SK-N-MC (cell line): ENCODE data around the gene ARIH2.

Source experiments
- DNase-seq: peaks from one replicate; pipeline ENCODE4 v3.0.0-alpha.2; 2011; ENCODE audit warnings: low read depth, low spot score
- H3K27ac ChIP-seq: fragments of 200-600 bp; sonication (generic); 2 replicates; pipeline ENCODE4 v1.5.1; 2016; ENCODE audit warnings: mixed run types
- H3K36me3 ChIP-seq: fragments of 200-600 bp; sonication (generic); 2 replicates; pipeline ENCODE4 v1.6.1; 2017; ENCODE audit warnings: antibody characterized with exemption, low read length, mixed read lengths; ENCODE audit not compliant: insufficient read depth
- H3K4me3 ChIP-seq: fragments of 200-600 bp; sonication (generic); 2 replicates; pipeline ENCODE4 v1.5.1; 2016
- H3K9ac ChIP-seq: fragments of 200-600 bp; sonication (generic); 2 replicates; pipeline ENCODE4 v1.8.0; 2017; ENCODE audit warnings: mixed run types, mixed read lengths; ENCODE audit not compliant: insufficient read length
- H3K9me3 ChIP-seq: fragments of 200-600 bp; sonication (generic); 2 replicates; pipeline ENCODE4 v1.6.1; 2017; ENCODE audit warnings: low read depth, mild to moderate bottlenecking, antibody characterized with exemption, low read length, moderate library complexity, mixed read lengths
- EZH2 ChIP-seq: fragments of 200-600 bp; sonication (generic); IDR thresholded peaks from one replicate; pipeline ENCODE4 v1.6.1; 2017; ENCODE audit warnings: antibody characterized with exemption
- FOXP2 ChIP-seq: optimal IDR thresholded peaks from 2 replicates; pipeline ENCODE3; 2011; ENCODE audit warnings: mild to moderate bottlenecking, moderate library complexity; ENCODE audit not compliant: insufficient read depth; ENCODE audit errors: extremely low read length, control extremely low read depth
- POLR2AphosphoS5 ChIP-seq: IDR thresholded peaks from 2 replicates; pipeline ENCODE4 v1.6.1; 2012; ENCODE audit warnings: mild to moderate bottlenecking, low read depth, low read length, borderline replicate concordance

Gene ARIH2

DNA sequence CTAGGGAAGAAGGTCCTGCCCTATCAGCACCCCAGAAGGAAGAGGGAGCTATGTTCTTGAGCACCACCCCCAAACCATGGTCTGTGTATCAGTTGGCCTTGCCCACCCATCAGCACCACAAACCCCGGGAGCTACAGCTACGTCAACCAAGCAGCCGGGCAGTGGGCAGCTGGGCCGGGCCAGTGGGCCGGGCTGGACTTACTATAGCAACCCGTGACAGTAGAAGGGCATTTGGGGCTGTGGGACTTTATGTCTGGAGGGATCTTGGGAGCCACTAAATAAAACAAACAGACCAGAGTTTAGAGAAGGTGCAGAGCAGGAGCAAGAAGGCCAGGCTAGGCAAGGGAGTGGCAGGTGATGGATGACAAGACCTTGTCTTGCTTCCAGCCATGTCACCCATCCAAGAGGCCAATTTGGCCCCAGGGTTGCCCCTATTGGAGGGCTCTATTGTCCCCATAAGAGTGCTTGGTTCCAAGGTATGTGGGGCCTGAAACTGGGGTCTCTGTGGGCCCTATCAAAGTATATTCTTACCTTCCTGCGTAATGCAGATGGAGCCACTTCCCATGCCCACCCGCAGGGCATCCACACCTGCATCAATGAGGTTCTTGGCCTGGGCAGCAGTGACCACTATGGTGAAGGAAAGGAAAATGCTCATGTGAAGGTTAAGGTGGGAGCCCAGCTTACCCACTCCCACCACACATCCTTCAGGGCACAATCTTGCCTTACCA lies 107.3 kb downstream of the ARIH2 start:
- Histone ChIP-seq H3K27ac (no peak overlapping the region), H3K4me3 (no peak overlapping the region), H3K9ac (no peak overlapping the region), H3K36me3 (peaks cover 37% of the 10 kb centered on the region; the same call in 1 of the 2 replicates), H3K9me3 (no peaks in the 10 kb centered on the region)
- no peak for DNase-seq
- no peak for TF ChIP-seq EZH2
- no peak for TF ChIP-seq FOXP2
- no peak; the same call in none of the 2 replicates for TF ChIP-seq POLR2AphosphoS5

DNA sequence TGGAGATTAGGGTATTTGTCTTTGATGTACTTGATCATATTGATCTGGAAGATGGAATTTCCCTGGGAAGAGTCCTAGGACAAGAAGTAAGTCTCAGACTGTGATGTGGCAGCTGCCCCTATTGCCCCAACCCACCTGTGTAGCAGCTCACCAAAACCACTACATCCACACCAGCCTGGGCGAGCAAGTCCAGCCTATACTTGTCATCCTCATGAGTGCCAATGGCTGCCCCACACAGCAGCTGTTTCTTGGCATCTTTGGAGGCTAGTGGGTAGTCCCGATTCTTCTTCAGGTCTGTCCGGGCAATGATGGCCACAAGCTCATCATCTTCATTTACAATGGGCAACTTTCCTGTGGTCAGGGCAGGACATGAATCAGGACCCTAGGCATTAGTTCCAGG lies 107.9 kb downstream of the ARIH2 start:
- TF ChIP-seq FOXP2 (no peak), EZH2 (no peak), POLR2AphosphoS5 (no peak; the same call in 1 of the 2 replicates)
- Histone ChIP-seq H3K27ac (no peak overlapping the region), H3K4me3 (no peak overlapping the region), H3K9me3 (no peaks in the 10 kb centered on the region), H3K9ac (no peak overlapping the region), H3K36me3 (peaks cover 40% of the 10 kb centered on the region; the same call in 1 of the 2 replicates)
- no peak for DNase-seq

- no peaks in the 10 kb centered on the region for H3K9me3 ChIP-seq
- H3K36me3 ChIP-seq, result peaks cover 51% of the 10 kb centered on the region; the same call in 1 of the 2 replicates
- H3K4me3 ChIP-seq, result peak overlapping the region; percentile 87; the same call in 1 of the 2 replicates
- no peak overlapping the region for H3K27ac ChIP-seq
- H3K9ac ChIP-seq, result no peak overlapping the region
- no peak for DNase-seq
- TF ChIP-seq POLR2AphosphoS5 (no peak), FOXP2 (no peak), EZH2 (no peak)
Measured at GRCh38 chr3:49027634-49028033, 109.0 kb downstream of the ARIH2 start.

DNA sequence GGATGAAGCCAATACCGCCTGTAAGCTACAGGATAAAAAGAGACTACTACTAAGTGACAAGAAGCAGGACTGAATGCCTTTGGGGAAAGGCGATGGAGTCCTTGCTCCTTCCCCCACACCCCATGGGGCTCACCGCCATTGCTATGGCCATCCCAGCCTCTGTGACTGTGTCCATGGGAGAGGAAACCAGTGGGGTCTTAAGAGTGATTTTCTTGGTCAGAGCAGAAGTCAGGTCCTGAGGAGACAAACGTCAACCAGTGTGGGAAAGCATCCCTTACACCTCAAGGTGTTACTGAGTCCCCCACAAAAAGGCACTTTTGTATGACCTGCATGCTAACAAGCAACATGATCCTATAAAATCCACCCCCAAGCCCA lies 109.6 kb downstream of the ARIH2 start:
- no peaks in the 10 kb centered on the region for H3K9me3 ChIP-seq
- DNase-seq, result no peak
- no peak overlapping the region for H3K27ac ChIP-seq
- H3K4me3 ChIP-seq, result peak overlapping the region; percentile 87
- peaks cover 56% of the 10 kb centered on the region; the same call in 1 of the 2 replicates for H3K36me3 ChIP-seq
- TF ChIP-seq FOXP2 (no peak), POLR2AphosphoS5 (no peak), EZH2 (no peak)
- peak overlapping the region; percentile 94 for H3K9ac ChIP-seq

DNA sequence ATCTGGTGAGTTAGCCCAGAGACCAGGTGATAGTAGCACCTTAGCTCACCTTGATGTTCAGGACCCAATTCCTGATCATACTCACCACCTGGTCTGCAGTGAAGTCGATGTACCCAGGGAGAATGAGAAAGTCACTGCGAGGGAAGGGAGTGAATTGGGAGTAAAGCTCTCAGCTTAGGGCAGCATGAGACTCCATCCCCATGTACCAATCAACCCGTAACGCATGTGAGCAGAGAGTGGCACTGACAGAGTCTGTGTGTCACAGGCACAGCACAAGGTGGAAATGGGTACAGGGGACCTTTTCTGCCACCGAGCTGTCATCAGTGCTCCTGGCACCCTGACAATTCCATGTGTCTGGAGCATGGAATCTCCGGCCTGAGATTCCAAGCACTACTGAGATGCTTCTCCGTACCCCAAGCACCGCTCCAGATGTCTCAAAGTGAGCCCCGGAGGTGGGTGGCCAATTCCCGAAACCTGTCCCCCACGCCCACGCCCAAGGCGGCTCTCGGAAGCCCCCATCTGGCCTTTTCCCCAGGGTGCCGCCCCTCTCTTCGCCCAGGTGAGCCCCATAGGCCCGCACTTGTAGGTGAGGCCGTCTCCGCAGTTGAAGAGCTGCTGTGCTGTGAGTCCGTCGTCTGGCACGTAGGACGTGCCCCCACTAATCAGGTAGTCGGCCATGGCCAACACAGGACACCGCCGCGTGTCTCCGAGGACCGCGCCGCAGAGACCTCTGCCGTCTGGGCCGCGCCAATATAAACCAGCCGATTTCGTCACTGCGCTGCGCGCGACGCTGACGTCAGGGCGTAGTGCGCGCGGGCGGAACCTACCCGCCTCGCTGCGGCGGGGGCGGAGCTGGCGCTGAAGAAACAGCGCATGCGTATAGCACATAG lies 110.3 kb downstream of the ARIH2 start, which contains the start of gene IMPDH2:
Gene IMPDH2, minus strand, starts transcription at position 726 of the 890 bp plus-strand sequence. Its CDS starts 48 bp downstream, at position 678.
- Histone ChIP-seq H3K36me3 (peaks cover 55% of the 10 kb centered on the region; the same call in 1 of the 2 replicates), H3K9me3 (no peaks in the 10 kb centered on the region), H3K27ac (peak within 1 kb of the TSS; percentile 84), H3K9ac (peak within 1 kb of the TSS; percentile 94), H3K4me3 (peak within 1 kb of the TSS; percentile 87)
- TF ChIP-seq POLR2AphosphoS5 (peak; percentile 99), FOXP2 (peak; percentile 27), EZH2 (no peak)
- no peak for DNase-seq

DNA sequence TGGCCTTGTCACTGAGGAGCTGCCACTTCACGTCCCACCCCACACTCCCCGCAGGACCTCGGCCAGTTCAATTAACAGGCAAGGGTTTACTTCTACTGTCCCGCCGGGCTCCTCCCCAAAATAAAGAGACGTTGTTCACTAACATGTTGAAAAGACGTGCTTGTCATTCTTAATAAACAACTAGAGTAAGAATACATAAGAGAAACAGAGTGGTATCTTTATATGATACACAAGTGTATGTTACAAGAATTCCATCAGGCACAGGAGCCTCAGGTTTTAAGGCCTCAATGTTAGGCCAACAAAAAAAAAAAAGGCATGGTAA lies 110.9 kb downstream of the ARIH2 start:
- Histone ChIP-seq H3K9me3 (no peaks in the 10 kb centered on the region), H3K36me3 (peaks cover 50% of the 10 kb centered on the region; the same call in 1 of the 2 replicates), H3K9ac (peak overlapping the region; percentile 26), H3K4me3 (peak overlapping the region; percentile 87), H3K27ac (peak overlapping the region; percentile 84)
- DNase-seq, result no peak
- TF ChIP-seq FOXP2 (no peak), EZH2 (no peak), POLR2AphosphoS5 (no peak; the same call in 1 of the 2 replicates)

DNA sequence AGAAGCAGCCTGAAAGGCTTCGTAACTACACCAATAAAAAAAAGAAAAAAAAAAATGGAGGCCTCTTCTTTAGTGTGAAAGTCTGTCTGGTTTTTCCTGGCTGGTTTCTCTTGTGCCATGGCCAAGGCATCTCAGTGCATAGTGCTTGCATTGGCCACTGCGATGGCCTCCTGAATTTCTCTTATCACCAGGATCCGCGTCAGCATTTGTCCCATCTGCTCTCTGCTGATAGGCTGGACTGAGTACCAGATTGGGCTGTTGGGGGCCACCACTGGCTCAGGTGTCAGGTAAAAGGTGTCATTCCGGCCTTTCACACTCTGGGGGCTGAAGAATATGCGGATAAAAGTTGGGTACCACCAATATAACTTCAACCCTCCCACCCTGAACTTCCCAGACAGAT lies 111.7 kb downstream of the ARIH2 start:
- 0 out of 2 replicates have a peak overlapping the region, but pooled peaks have one; percentile 84 for H3K27ac ChIP-seq
- no peak overlapping the region for H3K4me3 ChIP-seq
- DNase-seq, result no peak

DNA sequence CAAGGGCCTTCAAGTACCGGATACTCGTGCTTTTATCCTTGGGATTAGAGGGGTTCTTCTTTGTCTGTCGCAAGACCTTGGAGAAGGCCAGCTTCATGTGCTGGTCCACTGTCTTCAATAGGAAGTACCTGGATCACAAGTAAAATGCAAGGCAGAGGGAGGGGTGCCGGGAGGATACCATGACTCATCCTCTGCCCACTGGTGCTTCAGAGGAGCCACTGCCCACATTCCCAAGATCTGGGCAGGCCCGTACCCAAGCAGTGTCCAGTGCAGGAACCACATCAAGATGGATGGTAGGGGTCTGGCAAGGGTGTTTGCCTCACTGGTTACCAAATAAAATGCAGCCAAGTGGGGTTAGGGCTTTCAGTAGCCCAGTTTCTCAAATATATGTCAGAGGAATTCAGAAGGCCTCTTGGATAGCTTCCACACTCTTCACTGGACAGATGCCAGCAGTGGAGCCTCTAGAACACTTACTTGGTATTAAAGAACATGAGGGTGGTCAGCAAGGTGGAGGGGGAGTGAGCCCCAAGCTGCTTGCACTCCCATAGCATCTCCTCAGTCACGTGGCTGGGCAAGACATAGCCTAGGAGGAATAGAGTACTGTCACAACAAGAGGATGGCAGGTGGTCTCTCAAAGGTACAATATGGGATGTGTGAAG lies 114.1 kb downstream of the ARIH2 start:
- TF ChIP-seq FOXP2 (no peak), POLR2AphosphoS5 (no peak), EZH2 (no peak)
- H3K9me3 ChIP-seq, result no peaks in the 10 kb centered on the region
- H3K27ac ChIP-seq, result no peak overlapping the region
- H3K9ac ChIP-seq, result no peak overlapping the region
- peaks cover 27% of the 10 kb centered on the region; the same call in 1 of the 2 replicates for H3K36me3 ChIP-seq
- no peak for DNase-seq
- no peak overlapping the region for H3K4me3 ChIP-seq

More for the DNA sequence above, 111.7 kb downstream of the ARIH2 start:
- no peak overlapping the region for H3K9ac ChIP-seq
- H3K9me3 ChIP-seq, result no peaks in the 10 kb centered on the region
- peaks cover 45% of the 10 kb centered on the region; the same call in 1 of the 2 replicates for H3K36me3 ChIP-seq
- TF ChIP-seq EZH2 (no peak), FOXP2 (no peak), POLR2AphosphoS5 (no peak)
